DLD1 (cell line): Measurements from ENCODE around the gene MEIOC.
"Not testable (repeated sequence)": the region's sequence is repeated elsewhere in the genome, so short reads cannot be mapped to it uniquely, and the experiment has no call there.

Experiments
- in situ Hi-C: cut with HindIII; loops from 2 replicates; pipeline ENCODE4 v1.10.0; 2017; ENCODE audit warnings: low sequenced_read_pairs

MEIOC gene

DNA sequence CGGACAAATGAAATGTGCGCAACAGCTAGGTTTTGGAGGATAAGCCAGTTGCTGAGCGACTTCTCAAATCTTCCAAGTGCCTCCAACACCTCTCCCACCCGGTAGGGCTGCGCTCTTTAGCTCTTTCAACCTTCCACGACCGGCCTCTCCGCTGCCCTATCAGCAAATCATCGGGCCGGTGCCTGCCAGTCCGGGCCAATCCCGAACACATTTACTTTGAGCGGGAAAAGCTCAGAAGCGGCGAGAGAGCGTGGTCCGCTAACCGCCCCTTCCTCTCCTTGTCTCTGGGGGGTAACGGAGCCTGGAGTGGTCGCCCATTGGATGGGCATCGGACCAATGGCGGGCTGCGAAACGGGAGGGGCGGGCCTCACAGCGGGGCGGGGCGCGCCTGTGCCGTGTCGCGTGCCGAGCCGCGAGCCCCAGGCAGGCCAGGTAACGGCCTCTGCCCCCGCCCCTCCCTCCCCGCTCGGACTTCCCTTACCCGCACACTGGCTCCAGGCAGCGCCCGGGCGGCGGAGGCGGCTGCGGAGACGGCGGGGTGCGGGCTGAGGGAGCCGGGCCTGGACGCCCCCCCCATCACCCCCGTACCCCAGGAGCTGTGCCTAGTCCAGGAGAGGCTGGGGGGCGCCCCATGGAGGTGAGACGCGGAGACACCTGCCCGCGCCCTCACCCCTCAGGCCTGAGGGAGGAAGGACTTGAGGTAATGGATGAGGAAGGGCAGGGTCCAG is at the start of gene MEIOC:
Gene MEIOC, plus strand, starts transcription at position 486 of the 728 bp plus-strand sequence. Its CDS starts 146 bp downstream, at position 632.
- in situ Hi-C loops, result loop anchor here (25.0 kb wide), 1 partner anchor 219 kb away; no protein-coding TSS in a partner anchor

DNA sequence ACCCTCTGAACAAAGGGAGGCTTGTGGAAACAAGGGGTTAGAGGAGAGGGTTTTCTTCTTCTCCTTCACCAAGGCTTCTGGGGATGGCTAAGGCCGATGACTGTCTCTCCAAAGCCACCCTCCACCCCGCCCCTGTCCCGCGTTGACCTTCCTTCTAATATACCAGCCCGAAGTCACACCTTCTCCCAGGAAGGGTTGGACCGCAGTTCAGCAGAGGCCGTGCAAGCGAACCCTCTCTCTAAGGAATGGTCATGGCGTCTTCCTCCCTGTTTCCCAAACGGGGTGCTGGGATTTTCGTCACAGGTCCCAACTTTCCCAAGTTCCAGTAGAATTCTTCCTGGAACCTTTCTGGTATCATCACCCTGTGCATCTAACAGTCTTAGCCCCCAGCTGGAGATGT is 49.6 kb upstream of the MEIOC start:
- in situ Hi-C loops, result no loop called here

DNA sequence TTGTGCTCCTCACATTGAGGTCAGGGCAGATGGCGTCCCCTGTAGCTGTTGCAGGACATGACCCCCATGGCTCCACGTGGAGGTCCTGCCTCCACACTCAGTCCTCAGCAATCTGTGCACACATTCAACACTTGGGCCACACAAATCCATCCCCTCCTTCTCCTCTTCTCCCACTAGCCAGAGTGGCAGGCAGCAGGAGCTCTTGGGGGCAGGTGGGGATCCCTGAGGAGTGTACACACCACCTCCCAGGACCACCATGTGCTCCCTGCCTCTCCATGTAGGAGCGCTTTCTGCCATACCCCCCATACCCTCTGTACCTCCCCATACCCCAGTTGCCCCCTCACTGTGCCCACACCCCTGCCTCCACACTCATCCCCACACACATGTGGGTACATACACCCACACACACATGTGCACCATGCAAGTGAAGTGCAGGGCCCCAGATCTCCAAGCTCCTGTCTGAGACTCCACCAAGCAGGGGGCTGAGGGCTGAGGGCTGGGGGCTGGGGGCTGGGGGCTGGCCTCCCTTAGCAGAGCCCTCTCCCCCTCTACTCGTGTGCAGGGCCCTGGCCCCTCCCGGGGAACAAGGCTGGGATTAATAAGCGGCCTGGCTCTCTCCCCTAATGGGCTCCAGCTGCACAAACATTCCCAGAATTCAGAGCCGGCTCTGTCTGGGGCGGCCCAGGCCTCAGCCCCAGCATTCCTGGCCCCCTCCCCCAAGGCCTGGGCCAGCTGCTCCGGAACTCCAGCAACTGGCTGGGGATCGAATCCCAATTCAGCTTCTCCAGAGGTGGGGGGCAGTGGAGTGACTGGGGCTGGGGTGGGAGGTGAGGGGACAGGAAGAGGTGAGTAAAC is 48.2 kb upstream of the MEIOC start:
- in situ Hi-C loops, result no loop called here

DNA sequence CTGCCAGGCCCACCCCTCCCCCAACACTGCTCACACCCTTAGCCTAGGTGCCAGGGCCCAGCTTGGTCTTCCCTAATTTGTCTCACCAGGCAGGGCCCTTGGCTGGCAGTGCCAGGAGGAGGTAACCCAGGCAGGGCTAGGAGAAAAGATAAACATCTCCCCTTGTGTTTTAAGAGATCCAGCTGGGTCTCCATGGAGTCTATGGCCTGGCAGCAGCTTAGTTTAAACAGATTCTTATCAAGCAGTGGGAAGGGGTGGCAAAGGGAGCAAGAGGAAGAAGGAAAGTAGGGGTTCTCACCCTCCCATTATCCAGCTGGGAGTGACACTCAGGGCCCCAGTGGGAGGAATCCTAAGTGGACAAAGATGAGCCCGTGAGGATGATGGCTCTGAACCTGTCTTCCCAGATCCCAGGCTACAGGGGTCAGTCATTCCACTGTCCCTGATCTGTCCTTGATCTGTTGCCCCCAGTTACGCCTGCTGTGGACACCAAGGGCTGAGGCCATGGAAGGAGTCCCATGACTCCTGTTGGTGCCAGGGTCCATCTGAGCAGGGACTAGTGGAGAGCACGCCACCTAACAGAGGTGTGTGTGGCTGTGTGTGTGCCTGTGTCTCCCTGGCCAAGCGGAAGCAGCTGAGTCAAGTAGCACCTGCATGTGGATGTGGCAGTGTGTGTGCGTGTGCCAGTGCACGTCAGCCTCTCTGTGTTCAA is 47.4 kb upstream of the MEIOC start:
- in situ Hi-C loops, result no loop called here

DNA sequence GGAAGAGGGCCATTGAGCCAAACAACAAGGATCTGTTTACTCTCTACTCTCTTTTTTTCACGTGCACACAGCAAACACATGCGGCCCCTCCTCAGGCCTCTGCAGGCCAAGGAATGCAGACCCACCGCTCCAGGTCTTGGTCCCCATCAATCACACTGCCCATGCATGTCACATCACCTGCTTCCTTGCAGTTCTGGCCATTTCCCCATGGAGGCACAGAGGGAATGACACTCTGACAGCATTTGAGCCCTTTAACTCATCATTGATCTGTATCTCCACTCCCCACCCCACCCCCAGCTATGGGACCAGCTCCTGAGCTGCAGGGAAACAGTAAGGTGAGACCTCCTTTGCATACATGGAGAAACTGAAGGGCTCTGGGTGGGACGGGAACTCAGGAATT is 45.9 kb upstream of the MEIOC start:
- in situ Hi-C loops, result no loop called here

DNA sequence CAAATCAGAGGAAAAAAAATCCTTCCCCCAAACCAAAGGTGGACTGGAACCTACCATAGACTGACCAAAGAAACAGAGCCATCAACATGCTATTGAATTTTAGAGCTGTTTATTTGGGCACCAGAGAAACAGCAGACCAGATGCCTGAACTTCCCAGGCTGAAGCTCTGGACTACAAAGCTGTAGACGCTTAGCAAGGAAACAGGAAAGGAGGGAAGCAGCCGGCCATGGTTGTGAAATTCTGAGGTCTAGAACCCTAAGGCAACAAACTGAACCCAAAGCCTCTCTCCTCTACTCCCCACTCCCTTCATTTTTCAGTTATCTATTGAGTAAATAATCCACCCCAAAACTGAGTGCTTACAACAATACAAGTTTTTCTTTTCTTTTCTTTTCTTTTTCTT is 45.4 kb upstream of the MEIOC start:
- in situ Hi-C loops, result no loop called here

DNA sequence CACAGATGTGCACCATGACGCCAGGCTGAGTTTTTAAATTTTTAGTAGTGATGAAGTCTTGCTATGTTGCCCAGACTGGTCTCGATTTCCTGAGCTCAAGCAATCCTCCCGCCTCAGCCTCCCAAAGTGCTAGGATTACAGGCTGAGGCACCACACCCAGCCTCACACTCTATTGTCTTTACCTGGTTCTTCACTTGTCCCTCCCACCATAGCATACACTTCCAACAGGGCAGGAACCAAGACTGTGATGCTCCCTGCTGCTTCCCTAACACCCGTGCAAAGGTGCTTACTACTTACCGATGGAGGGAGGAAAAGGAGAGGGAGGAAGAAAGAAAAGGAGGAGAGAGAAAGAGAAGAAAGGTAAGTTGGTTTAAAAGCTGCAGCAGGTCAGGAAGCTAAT is 41.4 kb upstream of the MEIOC start:
- in situ Hi-C loops, result no loop called here

DNA sequence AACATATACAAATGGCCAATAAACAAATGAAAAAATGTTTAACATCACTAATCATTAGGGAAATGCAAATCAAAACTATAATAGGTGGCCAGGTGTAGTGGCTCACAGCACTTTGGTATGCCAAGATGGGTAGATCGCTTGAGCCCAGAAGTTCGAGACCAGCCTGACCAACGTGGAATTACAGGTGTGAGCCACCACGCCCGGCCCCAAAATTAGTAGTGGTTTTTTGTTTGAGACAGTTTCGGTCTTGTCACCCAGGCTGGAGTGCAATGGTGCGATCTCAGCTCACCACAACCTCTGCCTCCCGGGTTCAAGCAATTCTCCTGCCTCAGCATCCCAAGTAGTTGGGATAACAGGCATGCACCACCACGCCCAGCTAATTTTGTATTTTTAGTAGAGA is 37.6 kb upstream of the MEIOC start:
- in situ Hi-C loops, result not testable (repeated sequence)

DNA sequence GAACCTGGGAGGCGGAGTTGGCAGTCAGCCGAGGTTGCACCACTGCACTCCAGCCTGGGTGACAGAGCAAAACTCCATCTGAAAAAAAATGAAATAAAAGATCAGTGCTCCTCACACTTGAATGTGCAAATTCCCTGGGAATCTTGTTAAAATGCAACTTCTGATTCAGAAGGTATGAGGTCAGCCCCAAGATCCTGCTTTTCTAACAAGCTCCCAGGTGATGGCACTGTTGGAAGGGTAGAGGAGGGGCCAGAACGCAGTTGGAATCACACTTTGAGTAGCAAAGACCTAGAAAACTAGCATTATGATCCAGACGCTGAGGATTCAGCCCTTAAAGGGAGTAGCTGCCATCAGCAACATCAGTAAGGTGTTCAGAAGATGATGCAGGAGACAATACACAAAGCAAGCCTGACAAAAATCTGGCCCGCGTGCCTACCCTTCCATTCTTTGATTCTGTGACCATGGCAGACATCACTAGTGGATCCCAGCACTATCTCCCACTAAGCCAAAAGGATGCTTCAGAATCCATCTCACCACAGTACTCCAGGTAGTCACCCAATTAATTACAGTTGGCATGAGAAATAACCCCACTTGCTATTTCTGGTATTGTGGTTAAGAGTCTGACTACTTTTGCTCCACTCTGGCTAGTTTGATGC is 33.1 kb upstream of the MEIOC start:
- in situ Hi-C loops, result no loop called here

DNA sequence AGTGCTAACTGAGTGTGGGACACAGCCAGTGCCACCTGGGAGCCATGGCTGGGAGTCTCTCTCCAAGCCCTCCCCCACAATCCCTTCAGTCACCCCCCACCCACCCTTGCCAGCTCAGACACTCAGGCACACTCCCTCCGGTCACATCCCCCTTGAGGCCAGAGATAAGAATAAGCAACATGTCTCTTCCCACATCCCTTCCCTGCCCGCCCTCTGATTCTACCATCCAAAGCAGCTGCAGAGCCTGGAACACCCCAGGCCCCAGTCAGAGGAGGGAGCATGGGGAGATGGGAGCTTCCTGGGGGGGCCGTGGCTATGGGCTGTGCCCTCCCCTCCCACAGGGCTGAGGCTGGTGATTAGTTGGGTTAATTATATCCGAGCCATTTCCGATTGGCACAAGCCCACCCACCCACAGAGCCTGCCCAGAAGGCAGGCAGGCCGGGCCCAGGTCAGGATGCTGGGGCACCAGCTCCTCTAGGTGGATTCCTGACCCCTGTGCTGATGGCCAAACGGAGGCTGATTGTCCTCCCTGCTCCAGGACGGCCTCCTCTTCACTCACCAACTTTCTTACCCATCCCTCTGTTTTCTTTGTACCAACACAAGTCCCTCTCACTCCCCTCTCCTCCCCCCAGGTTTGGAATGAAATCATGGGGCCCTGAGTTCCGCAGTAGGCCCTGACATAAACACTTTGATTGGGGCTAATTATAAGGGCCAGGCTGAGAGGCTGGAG is 28.6 kb upstream of the MEIOC start:
- in situ Hi-C loops, result loop anchor here (5.0 kb wide), 1 partner anchor 85 kb away; no protein-coding TSS in a partner anchor

DNA sequence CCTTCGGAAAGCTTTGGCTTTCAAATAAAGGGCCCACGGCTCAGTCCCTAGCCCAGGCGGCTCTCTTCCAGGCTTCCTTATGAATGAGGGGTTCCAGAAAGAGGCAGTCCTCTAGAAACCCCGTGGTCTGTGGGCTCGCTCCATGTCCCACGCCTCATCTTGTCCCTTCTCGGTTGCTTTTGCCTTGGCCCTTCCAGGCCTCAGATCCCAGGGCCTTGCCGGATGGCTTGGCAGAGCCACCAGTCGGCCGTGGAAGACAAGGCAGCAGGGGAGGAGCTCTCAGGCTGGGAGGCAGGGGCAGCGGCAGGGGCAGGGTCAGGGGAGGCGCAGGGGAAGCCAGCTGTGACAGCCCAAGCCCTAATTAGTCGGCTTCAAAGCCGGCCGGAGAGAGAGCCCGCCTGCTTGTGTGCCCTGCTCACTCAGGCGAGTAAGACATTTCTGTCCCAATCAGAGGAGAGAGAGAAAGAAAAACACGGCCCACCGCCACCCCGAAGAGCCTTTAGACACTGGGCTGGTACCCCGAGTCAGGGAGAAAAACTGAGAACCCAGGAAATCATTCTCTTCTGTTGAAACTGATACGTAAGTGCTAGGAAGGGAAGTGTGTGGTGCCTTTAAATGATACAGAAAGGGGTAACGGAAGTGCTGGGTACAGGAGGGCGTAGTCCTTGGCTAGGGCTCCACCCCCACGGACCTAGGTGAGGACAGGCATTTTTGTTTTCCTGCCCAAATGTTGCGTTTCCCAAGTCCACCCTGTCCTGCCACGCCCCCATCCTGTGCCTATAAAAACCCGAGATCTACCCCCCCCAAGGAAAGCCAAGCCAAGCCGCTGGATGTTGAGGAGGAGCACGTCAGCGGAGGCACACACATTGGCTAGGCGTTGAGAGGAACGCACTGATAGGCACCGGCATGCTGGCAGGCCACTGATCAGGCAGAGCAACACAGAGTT is 27.8 kb upstream of the MEIOC start:
- in situ Hi-C loops, result loop anchor here (5.0 kb wide), 1 partner anchor 86 kb away; no protein-coding TSS in a partner anchor

DNA sequence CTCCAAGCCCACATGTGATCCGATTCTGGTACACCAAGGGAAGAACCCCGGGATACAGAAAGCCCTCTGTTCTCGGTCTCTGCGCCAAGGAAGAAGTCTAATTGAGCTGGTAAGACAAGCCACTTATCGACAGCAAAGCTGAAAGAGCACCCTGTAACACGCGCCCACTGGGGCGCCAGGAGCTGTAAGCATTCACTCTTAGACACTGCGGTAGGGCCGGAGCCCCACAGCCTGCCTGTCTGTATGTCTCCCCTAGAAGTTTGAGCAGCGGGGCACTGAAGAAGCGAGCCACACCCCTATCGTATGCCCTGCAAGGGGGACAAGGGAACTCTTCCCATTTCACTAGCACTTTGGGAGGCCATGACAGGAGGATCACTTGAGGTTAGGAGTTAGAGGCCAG is 27.0 kb upstream of the MEIOC start:
- in situ Hi-C loops, result loop anchor here (5.0 kb wide), 1 partner anchor 87 kb away; no protein-coding TSS in a partner anchor

DNA sequence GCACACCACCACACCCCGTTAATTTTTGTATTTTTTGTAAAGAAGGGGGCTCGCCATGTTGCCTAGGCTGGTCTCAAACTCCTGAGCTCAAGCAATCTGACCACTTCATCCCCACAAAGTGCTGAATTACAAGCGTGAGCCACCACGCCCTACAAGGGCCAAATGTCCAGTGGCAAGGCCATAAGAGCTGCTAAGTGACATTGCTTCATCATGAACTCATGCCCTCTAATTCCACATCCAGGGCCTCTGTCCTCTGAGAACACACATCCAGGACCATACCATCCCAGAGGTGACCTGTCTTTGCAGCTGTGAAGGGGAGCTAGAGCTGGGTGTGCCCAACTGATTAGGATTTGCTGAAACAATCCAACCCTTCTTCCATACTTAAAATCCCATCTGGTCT is 25.6 kb upstream of the MEIOC start:
- in situ Hi-C loops, result no loop called here

DNA sequence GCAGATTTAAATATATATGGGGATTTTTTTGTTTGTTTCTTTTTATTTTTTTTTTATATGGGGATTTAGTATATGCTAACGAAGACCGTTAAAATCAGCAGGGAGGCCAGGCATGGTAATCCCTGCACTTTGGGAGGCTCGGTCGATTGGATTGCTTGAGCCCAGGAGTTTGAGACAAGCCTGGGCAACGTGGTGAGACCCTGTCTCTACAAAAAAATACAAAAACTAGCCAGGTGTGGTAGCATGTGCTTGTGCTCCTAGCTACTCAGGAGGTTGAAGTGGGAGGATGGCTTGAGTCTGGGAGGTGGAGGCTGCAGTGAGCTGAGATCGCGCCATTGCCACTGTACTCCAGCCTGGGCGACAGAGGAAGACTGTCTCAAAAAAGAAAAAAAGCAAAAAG is 22.3 kb upstream of the MEIOC start:
- in situ Hi-C loops, result no loop called here

DNA sequence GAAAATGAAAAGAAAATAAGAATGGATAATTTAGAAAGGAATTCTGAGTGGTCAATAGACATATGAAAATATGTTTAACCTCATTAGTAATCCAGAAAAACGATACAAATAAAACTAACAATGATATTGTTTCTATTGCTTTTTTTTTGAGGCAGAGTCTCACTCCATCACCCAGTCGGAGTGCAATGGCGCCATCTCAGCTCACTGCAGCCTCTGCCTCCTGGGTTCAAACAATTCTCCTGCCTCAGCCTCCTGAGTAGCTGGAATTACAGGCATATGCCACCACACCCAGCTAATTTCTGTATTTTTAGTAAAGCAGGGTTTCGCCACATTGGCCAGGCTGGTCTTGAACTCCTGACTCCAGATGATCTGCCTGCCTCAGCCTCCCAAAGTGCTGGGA is 21.9 kb upstream of the MEIOC start:
- in situ Hi-C loops, result not testable (repeated sequence)

DNA sequence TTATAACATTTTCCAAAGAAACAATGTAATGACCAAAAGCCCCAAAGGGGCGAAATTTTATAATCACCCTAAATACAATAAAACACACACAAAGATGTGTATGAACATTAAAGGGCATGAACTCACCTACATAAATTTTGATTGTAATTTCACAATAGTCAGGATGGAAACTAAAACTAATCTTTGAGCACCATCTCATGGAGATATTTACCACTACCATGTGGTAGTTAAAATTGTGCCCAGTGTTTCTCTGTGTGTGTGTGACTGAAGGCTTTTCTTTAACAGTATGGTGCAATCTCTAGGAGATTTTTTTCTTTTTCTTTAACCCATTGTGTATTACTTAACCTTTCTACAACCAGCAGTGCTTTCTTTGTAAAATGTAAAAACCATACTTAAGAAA is 19.7 kb upstream of the MEIOC start:
- in situ Hi-C loops, result no loop called here

DNA sequence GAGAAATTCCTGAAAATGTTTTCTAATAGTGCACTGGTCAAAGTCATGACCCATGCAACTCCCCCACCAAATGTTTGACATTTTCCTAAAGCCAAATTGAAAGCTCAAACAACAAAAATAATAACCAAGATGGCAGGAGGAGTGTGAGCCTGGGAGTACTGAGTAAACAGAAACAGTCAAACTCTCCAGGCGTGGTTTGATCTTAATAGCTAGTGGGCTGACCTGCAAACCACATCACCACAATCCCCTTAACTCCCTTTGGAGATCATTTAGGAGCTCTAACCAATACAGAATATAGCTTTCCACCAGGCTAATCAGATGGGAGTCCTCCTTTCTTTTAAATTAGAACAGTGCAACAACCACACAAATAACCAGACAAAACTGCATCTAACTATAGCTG is 19.2 kb upstream of the MEIOC start:
- in situ Hi-C loops, result no loop called here

DNA sequence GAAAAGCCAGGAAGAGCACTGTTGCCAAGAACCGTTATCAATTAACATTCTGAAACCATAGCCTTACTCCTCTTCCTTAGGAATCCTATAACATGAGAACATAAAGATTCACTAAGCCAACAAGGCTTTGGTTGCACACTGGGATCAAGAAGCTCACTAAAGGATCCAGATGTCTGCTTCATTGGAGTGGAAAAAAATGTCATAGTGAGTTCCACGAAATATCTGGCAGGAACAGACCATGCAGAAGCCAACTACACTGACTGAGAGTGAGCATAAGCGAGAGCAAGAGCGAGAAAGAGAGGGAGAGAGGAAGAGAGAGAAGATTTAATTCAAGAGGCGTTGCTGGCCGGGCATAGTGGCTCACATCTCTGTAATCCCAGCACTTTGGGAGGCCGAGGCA is 13.4 kb upstream of the MEIOC start:
- in situ Hi-C loops, result no loop called here

DNA sequence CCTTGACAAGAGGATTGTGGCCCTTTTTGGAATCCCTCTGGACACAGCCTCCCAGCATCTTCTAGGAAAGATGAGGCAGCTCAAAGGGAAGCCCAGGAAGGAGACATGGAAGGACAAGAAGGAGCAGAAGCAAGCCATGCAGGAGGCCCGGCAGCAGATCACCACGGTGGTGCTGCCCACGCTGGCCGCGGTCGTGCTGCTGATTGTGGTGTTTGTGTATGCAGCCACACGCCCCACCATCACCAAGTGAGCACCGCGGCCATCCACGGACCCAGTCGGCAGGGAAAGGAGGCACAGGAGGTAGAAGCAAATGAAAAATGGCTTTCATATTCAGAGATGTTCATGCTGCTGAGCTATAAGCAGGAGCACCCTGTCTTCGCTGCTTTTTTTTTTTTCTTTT is 10.9 kb upstream of the MEIOC start:
- in situ Hi-C loops, result no loop called here
